Measurements from ENCODE around the gene HMGN1. TPM values are rescaled to one million over a fixed set of nuclear protein-coding genes. Genes with fewer than 3 reads are reported as not detected.

Gene HMGN1
- total RNA-seq, 1 donor from 2014 or later = 154 TPM

- DNase-seq = no peak
Observed at GRCh38 chr21:39296891-39297290, 52.0 kb downstream of the HMGN1 start.

Small RNAs within 50 kb of the gene (small RNA-seq; reads per million reads assigned to genes)
- gene RF00019 (ENCODE audit: low replicate concordance) = not detected

Other genes with a start within 250 kb of the HMGN1 start
- gene PSMG1, start 165.6 kb downstream of the HMGN1 start, total RNA-seq = 25.6 TPM
- 112 TPM for gene BRWD1, start 35.5 kb downstream of the HMGN1 start, total RNA-seq
- 0.89 TPM for gene LCA5L, start 96.7 kb upstream of the HMGN1 start, total RNA-seq
- 12.4 TPM for gene SH3BGR, start 102.9 kb upstream of the HMGN1 start, total RNA-seq

All from skin of body (tissue), 3 donors.